HG02798 (cell line): ENCODE data around the gene SDK1.

ENCODE experiments used
- ATAC-seq: cut with Tn5 transposase; IDR thresholded peaks from one replicate; pipeline ENCODE4 v1.9.1; 2021; ENCODE audit warnings: mild to moderate bottlenecking; ENCODE audit not compliant: unreplicated experiment, poor library complexity

The SDK1 gene

DNA sequence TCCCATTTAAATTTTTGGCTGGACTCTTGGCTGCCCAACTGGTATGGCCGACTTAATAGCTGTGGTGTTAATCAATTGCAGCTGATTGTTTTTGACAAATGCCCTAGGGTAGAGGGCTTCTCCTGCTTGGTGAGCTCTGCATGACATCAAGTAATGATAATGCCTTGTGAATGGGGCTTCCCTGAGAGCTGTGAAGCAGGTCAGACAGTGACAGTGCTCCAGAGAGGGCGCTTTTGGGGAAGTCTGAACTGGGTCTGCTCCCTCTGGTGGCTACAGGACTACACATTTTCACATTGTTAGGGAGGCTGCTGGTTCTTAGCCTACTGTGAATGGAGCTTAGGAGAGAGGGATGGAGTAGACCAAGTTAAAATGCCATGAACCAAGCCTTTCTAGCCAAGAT lies 98.8 kb downstream of the SDK1 start:
- ATAC-seq: no peak

- ATAC-seq: no peak
Measured at GRCh38 chr7:3404501-3404900, 103.4 kb downstream of the SDK1 start.

DNA sequence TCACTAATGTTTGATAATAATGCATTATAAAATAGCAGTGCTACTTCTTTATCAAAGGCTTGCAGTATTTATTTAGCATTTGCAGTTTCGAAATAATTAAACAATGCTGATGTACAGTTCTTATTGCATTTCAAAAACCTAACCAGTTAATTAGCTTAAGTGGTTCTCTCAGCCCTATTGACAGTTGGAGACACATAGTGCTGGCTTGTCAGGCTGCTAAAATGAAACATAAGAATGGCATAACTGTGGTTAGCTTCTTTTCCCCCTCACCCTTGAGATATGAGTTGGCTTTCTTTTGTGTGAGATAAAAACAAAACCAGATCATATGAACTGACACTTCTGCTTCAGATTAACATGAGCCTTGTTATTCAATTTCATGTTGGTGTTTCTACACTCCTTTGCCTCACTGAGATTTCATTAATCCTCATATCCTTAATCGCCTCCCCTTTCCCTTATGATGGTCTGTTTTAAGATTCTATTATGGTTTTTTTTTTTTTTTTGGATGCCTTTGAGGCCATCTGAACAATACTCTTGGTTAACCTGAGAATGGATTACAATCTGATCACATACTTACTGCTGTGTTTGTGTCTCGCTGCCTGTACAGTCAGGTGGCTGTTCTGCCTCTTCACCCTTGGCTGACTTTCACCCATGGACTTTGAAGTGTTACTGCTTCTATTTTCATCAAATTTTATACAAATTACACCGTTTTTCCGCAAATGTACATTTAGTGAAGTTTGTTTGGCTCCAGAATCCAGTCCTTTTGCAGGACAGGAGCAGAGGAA lies 108.0 kb downstream of the SDK1 start:
- ATAC-seq: no peak

GRCh38 chr7:3412871-3413270 lies 111.8 kb downstream of the SDK1 start:
- ATAC-seq: no peak

GRCh38 chr7:3415861-3416312 lies 114.8 kb downstream of the SDK1 start:
- no peak for ATAC-seq

DNA sequence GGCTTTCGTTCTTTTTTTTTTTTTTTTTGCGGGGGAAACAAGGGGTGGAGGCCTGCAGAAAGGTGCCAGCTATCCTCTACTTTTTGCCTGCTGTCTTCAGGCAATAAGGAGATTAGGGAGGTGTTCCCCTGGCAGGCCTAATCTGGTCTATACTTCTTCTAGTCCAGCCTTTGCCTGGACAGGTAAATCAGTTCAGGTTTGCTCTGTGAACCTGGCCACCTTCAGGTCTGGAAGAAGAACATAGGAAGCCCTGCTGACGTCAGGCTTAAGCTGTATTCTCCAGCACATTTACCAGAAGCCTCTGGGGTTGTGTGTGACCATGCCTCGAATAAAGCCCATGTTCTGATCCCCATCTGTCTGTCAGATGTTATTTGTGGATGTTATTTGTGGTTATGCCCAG lies 115.4 kb downstream of the SDK1 start:
- ATAC-seq: no peak

DNA sequence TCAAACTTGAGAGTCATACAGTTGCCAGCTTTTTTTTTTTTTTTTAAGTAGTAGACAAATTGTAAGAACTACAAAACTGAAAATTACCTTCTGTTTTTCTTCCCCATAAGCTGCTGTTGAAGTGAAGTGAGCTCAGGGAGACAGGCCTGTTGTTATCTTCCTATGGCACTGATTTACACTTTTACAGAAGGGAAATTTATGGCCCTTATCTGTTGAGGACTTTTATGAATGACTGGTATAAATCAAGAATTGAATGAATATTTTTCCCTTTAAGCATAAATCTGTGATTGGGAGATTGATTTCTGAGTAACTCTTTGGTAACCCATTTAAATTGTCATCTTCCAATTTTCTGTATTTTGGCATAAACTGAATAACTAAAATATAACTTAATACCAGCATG lies 124.0 kb downstream of the SDK1 start:
- ATAC-seq: no peak

DNA sequence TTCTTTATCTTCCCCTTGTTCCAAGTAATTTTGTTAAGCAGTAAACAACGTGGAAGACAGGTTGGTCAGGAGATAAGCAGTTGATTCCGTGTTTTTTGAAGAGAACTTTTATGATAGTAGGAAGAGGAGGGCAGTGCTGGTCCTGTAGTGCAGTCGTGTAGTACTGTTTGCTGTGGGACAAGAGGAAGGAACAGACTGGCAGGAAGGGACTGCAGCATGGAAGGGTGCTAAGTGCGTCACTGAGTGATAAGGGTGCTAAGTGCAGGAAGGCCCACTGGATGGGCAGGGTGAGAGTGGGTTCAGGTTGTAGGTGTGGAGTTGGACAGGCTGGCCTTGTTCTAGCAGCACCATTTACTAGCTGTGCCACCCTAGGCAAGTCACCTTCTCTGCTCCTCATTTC lies 125.0 kb downstream of the SDK1 start:
- no peak for ATAC-seq

- no peak for ATAC-seq
Measured at GRCh38 chr7:3427957-3428356, 126.9 kb downstream of the SDK1 start.

DNA sequence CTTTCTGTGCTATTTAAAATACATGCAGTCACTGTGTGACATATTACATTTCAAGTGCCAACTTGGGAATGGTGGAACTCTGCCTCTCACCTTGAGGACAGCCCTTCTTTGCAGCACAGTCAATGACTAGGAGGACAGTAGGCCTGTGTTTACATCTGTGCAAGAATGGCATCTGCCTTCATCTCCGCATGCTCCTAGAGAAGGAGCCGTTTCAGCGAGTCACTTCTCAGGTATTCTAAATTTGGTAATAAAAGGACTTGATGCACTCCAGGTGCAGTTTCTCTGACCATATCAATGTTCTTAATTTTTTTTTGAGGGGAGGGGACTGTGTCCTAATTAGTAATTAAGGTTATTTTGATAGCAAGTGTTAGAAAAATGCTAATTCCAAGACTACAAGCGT lies 128.9 kb downstream of the SDK1 start:
- no peak for ATAC-seq

GRCh38 chr7:3430588-3430987 lies 129.5 kb downstream of the SDK1 start:
- ATAC-seq: no peak

- ATAC-seq: no peak
Measured at GRCh38 chr7:3431306-3431705, 130.3 kb downstream of the SDK1 start.

DNA sequence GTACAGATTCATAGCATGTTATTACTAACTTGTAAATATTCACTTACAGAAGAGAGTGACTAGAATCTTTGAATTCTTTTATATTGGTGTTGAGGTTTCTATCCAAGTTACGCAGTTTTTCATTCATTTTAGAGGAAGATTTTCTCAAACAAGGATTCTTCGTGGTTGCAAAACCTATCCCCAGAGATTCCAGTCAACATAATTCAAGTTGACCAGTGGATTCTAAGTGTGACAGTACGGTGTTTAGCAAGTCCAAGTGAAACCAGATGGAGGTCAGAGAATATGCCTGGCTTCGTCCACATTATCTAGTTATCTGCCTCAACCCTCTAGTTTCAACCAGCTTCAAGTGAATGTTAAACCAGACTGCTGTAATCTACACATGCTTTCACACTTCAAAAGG lies 131.9 kb downstream of the SDK1 start:
- no peak for ATAC-seq

- ATAC-seq: no peak
Measured at GRCh38 chr7:3434611-3435010, 133.6 kb downstream of the SDK1 start.

DNA sequence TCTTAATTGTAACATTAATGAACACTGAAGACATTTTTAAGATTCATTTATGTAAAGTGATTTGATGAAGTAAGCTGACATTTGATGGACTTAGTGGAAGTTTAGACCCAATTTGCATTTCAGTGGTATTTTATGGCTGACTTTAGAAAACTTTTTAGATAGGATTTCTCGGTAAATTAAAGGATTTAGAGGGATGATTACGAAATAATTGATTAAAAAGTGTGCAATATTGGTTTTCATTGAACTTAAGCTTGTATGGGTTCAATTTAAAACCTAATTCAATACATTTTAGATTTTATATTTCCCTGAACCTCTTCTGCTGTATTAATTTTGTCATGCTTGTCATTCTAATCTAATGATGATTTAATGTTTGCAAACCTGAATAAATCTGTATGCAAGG lies 135.1 kb downstream of the SDK1 start:
- no peak for ATAC-seq

- no peak for ATAC-seq
Measured at GRCh38 chr7:3436746-3437145, 135.7 kb downstream of the SDK1 start.

DNA sequence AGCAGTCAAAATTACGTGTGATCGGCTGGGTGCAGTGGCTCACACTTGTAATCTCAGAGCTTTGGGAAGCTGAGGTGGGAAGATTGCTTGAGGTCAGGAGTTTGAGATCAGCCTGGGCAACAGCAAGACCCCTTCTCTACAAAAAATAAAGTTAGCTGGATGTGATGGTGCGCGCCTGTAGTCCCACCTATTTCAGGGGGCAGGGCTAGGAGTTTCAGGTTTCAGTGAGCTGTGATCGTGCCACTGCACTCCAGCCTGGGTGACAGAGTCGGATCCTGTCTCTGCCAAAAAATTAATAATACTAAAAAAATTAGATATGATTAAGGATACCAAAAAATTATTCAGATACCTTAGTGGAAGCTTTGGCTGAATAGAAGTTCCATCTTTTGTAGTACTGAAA lies 136.4 kb downstream of the SDK1 start:
- no peak for ATAC-seq

DNA sequence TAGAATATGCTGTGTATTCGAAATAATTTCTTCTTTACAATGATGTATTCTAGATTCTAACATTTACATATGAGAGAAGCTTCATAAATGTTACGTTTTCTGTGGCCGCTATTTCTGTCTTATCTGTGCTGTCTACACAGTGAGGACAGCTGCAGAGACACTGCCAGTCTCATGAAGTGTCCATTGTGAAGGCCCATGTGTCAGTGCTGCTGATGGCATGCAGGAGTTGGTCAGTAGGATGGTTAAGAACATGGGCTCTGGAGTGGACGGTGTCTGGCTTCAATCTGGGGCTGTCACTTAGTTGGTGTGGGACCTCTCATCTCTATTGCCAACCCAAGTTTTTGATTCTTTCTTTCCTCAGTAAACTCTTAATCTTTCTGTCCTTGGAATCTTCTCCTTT lies 137.3 kb downstream of the SDK1 start:
- no peak for ATAC-seq

GRCh38 chr7:3439333-3440030 lies 138.4 kb downstream of the SDK1 start:
- ATAC-seq: no peak

GRCh38 chr7:3440509-3440908 lies 139.5 kb downstream of the SDK1 start:
- no peak for ATAC-seq

GRCh38 chr7:3443716-3444115 lies 142.7 kb downstream of the SDK1 start:
- no peak for ATAC-seq

- ATAC-seq: no peak
Measured at GRCh38 chr7:3446786-3447185, 145.7 kb downstream of the SDK1 start.
